HG02840 (cell line): ENCODE results near the gene NEDD8.
A peak's percentile ranks its signal among the peaks of the same experiment; 100 is the strongest.
"Not testable (repeated sequence)": the region's sequence is repeated elsewhere in the genome, so short reads cannot be mapped to it uniquely, and the experiment has no call there.

Experiments used
- ATAC-seq: cut with Tn5 transposase; IDR thresholded peaks from one replicate; pipeline ENCODE4 v1.9.1; 2021; ENCODE audit warnings: mild to moderate bottlenecking, moderate library complexity, moderate number of reproducible peaks; ENCODE audit not compliant: unreplicated experiment, low FRiP score

Gene NEDD8

GRCh38 chr14:24249230-24250021 is 17.3 kb upstream of the NEDD8 start:
- ATAC-seq, result no peak

GRCh38 chr14:24247422-24247821 is 15.3 kb upstream of the NEDD8 start:
- no peak for ATAC-seq

- ATAC-seq, result no peak
Observed at GRCh38 chr14:24246765-24247212, 14.6 kb upstream of the NEDD8 start.

- ATAC-seq, result not testable (repeated sequence)
Observed at GRCh38 chr14:24245350-24245749, 13.2 kb upstream of the NEDD8 start.

- no peak for ATAC-seq
Observed at GRCh38 chr14:24243336-24243836, 11.2 kb upstream of the NEDD8 start.

- ATAC-seq, result peak; percentile 80
Observed at GRCh38 chr14:24241829-24242443, 9.8 kb upstream of the NEDD8 start.

- ATAC-seq, result no peak
Observed at GRCh38 chr14:24240110-24240918, 8.1 kb upstream of the NEDD8 start.

- no peak for ATAC-seq
Observed at GRCh38 chr14:24238527-24239037, 6.4 kb upstream of the NEDD8 start.

- no peak for ATAC-seq
Observed at GRCh38 chr14:24238123-24238522, 6.0 kb upstream of the NEDD8 start.

- no peak for ATAC-seq
Observed at GRCh38 chr14:24237463-24237955, 5.3 kb upstream of the NEDD8 start.

GRCh38 chr14:24236689-24237462 is 4.7 kb upstream of the NEDD8 start:
- no peak for ATAC-seq

GRCh38 chr14:24235804-24236688 is 3.9 kb upstream of the NEDD8 start:
- ATAC-seq, result no peak

GRCh38 chr14:24234095-24235005 is 2.2 kb upstream of the NEDD8 start:
- ATAC-seq, result no peak

- ATAC-seq, result no peak
Observed at GRCh38 chr14:24233538-24233866, 1.3 kb upstream of the NEDD8 start.

GRCh38 chr14:24232645-24233537 is 724 bp upstream of the NEDD8 start, which contains the start of gene GMPR2:
Gene GMPR2 (plus strand): TSS chr14:24232929. CDS start chr14:24233254, 325 bp downstream.
- peak; percentile 61 for ATAC-seq

- no peak for ATAC-seq
Observed at GRCh38 chr14:24231263-24232120, 675 bp downstream of the NEDD8 start.
